ENCODE data around the gene GNLY.
"Not testable (repeated sequence)": the region's sequence is repeated elsewhere in the genome, so short reads cannot be mapped to it uniquely, and the experiment has no call there.

The GNLY gene

GRCh38 chr2:85655961-85656417 is 38.2 kb upstream of the GNLY start:
- no peak overlapping the region for H3K4me3 ChIP-seq (ENCODE audit: low read depth, low read length)
- no peak for TF ChIP-seq CTCF (IDR thresholded peaks at IDR 0.05; ENCODE audit: low read depth, low read length, missing control alignments)
- peaks cover 14% of the 10 kb centered on the region for H3K36me3 ChIP-seq (replicated peaks)
- no peak overlapping the region for H3K27ac ChIP-seq
- DNase-seq: no peak
- H3K27me3 ChIP-seq (replicated peaks): no peaks in the 10 kb centered on the region
- in situ Hi-C loops (cut with HindIII; ENCODE audit: low pct_ligation_motif_present, low sequenced_read_pairs): no loop called here

DNA sequence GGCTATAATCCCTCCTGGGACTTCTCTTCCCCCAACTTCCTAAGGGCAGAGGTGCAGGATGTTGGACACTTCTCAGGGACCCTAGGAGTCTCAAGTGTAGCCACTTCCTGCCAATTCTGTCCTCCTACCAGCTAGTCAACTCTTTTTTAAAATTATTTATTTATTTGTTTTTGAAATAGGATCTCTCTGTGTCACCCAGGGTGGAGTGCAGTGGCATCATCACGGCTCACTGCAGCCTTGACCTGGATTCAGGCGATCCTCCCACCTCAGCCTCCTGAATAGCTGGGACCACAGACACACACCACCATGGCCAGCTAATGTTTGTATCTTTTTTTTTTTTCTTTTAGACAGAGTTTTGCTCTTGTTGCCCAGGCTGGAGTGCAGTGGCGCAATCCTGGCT is 37.7 kb upstream of the GNLY start:
- Histone ChIP-seq H3K27ac (no peak overlapping the region), H3K36me3 (replicated peaks) (peaks cover 10% of the 10 kb centered on the region), H3K27me3 (replicated peaks) (no peaks in the 10 kb centered on the region), H3K4me3 (ENCODE audit: low read depth, low read length) (no peak overlapping the region)
- no peak for DNase-seq
- TF ChIP-seq CTCF (IDR thresholded peaks at IDR 0.05; ENCODE audit: low read depth, low read length, missing control alignments): no peak
- in situ Hi-C loops (cut with HindIII; ENCODE audit: low pct_ligation_motif_present, low sequenced_read_pairs): no loop called here

DNA sequence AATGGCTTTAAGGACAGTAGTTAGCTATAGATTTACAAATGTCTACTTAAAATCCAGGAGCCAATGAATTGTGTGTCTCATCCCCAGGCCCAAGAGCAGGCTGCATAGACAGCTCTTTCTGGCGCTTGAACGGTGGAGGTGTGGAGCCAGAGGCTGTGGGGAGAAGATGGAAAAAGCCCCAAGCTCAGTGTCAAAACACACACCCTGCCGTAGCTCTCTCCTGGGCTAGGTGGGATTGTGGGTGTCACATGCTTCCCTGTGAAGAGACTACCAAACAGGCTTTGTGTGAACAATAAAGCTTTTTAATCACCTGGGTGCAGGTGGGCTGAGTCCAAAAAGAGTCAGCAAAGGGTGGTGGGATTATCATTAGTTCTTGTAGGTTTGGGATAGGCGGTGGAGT is 36.8 kb upstream of the GNLY start:
- H3K36me3 ChIP-seq (replicated peaks); DNase-seq; H3K27me3 ChIP-seq (replicated peaks); in situ Hi-C loops (cut with HindIII; ENCODE audit: low pct_ligation_motif_present, low sequenced_read_pairs); H3K4me3 ChIP-seq (ENCODE audit: low read depth, low read length); H3K27ac ChIP-seq: not testable (repeated sequence)

GRCh38 chr2:85659324-85659981 is 34.7 kb upstream of the GNLY start:
- in situ Hi-C loops (cut with HindIII; ENCODE audit: low pct_ligation_motif_present, low sequenced_read_pairs): no loop called here
- no peak overlapping the region for H3K4me3 ChIP-seq (ENCODE audit: low read depth, low read length)
- DNase-seq: no peak
- H3K27ac ChIP-seq: no peak overlapping the region
- no peaks in the 10 kb centered on the region for H3K27me3 ChIP-seq (replicated peaks)
- TF ChIP-seq CTCF (IDR thresholded peaks at IDR 0.05; ENCODE audit: low read depth, low read length, missing control alignments): no peak
- no peaks in the 10 kb centered on the region for H3K36me3 ChIP-seq (replicated peaks)

DNA sequence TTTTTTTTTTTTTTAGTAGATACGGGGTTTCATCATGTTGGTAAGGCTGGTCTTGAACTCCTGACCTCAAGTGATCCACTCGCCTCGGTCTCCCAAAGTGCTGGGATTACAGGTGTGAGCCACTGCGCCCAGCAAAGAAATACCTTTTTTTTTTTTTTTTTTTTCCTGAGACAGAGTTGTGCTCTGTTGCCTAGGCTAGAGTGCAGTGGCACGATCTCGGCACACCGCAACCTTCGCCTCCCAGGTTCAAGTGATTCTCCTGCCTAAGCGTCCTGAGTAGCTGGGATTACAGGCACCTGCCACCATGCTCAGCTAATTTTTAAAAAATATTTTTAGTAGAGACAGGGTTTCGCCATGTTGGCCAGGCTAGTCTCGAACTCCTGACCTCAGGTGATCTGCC is 33.9 kb upstream of the GNLY start:
- H3K4me3 ChIP-seq (ENCODE audit: low read depth, low read length); DNase-seq; in situ Hi-C loops (cut with HindIII; ENCODE audit: low pct_ligation_motif_present, low sequenced_read_pairs); H3K27ac ChIP-seq; H3K27me3 ChIP-seq (replicated peaks); H3K36me3 ChIP-seq (replicated peaks): not testable (repeated sequence)

DNA sequence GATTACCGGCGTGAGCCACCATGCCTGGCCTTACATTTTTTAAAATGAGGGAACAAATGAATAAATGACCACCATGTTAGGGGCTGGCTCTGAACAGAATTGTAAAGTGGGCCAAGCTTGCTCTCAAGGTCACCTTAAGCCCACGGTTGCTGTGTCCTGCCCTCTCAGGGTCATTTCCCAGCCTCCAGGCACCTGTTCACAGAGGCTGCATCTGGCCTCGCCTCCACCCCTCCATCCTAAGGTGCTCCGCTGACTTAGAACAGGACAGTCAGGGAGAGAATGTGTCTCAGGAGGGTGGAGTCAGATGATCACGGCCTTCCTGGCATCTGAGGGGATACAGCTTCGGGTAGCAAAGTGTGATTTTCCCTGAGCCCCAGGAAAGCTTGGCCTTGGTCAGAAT is 33.4 kb upstream of the GNLY start:
- Histone ChIP-seq H3K27ac (no peak overlapping the region), H3K27me3 (replicated peaks) (no peaks in the 10 kb centered on the region), H3K36me3 (replicated peaks) (no peaks in the 10 kb centered on the region), H3K4me3 (ENCODE audit: low read depth, low read length) (no peak overlapping the region)
- TF ChIP-seq CTCF (IDR thresholded peaks at IDR 0.05; ENCODE audit: low read depth, low read length, missing control alignments): no peak
- no peak for DNase-seq
- in situ Hi-C loops (cut with HindIII; ENCODE audit: low pct_ligation_motif_present, low sequenced_read_pairs): no loop called here

Measured in brain microvascular endothelial cell (primary cell).